ENCODE data around the gene ATP11A.

GRCh38 chr13:112904436-112904960 is 214.7 kb downstream of the ATP11A start:
- TF ChIP-seq CTCF (conservative IDR thresholded peaks at IDR 0.05; ENCODE audit: low read depth, low read length) (no peak), EZH2 (IDR thresholded peaks at IDR 0.05; ENCODE audit: borderline replicate concordance, low read depth, low read length, poor library complexity, severe bottlenecking) (no peak)
